H9 (cell line): ENCODE measurements around the gene AKR1B15. TPM values are rescaled to one million over a fixed set of nuclear protein-coding genes. Genes with fewer than 3 reads are reported as not detected.
"Not testable (repeated sequence)": the region's sequence is repeated elsewhere in the genome, so short reads cannot be mapped to it uniquely, and the experiment has no call there.

Experiments used
- DNase-seq: peaks from one replicate; pipeline ENCODE4 v3.0.0-alpha.2; 2017
- H2AFZ ChIP-seq: one replicate; pipeline ENCODE4 v1.6.1; 2013; ENCODE audit warnings: mild to moderate bottlenecking, low read length, control low read depth, moderate library complexity
- H2AK5ac ChIP-seq: 2 replicates; pipeline ENCODE4 v1.6.1; 2013; ENCODE audit warnings: low read length, control low read depth, mixed read lengths; ENCODE audit not compliant: insufficient read length
- H2BK120ac ChIP-seq: one replicate; pipeline ENCODE4 v1.6.1; 2013; ENCODE audit warnings: low read depth, mild to moderate bottlenecking, low read length, control low read depth, inconsistent platforms; ENCODE audit not compliant: poor library complexity, severe bottlenecking
- H2BK12ac ChIP-seq: 2 replicates; pipeline ENCODE4 v1.6.1; 2013; ENCODE audit warnings: low read length, control low read depth, mixed read lengths, low read depth; ENCODE audit not compliant: insufficient read length
- H2BK15ac ChIP-seq: 2 replicates; pipeline ENCODE4 v1.6.1; 2013; ENCODE audit warnings: low read depth, low read length, control low read depth
- H2BK20ac ChIP-seq: one replicate; pipeline ENCODE4 v1.6.1; 2013; ENCODE audit warnings: low read depth, mild to moderate bottlenecking, low read length, control low read depth, inconsistent platforms; ENCODE audit not compliant: poor library complexity, severe bottlenecking
- H2BK5ac ChIP-seq: 2 replicates; pipeline ENCODE4 v1.6.1; 2013; ENCODE audit warnings: low read length, control low read depth, mixed read lengths; ENCODE audit not compliant: insufficient read length
- H3K14ac ChIP-seq: 2 replicates; pipeline ENCODE4 v1.6.1; 2013; ENCODE audit warnings: low read length, control low read depth; ENCODE audit not compliant: insufficient read depth
- H3K18ac ChIP-seq: 2 replicates; pipeline ENCODE4 v1.6.1; 2013; ENCODE audit warnings: low read depth, mild to moderate bottlenecking, mixed read lengths, low read length, control low read depth; ENCODE audit not compliant: insufficient read length
- H3K23ac ChIP-seq: 2 replicates; pipeline ENCODE4 v1.6.1; 2013; ENCODE audit warnings: low read length, control low read depth, mixed read lengths, low read depth; ENCODE audit not compliant: insufficient read length
- H3K23me2 ChIP-seq: 2 replicates; pipeline ENCODE4 v1.6.1; 2013; ENCODE audit warnings: low read depth, mild to moderate bottlenecking, mixed read lengths, low read length, control low read depth; ENCODE audit not compliant: insufficient read length, poor library complexity, severe bottlenecking
- H3K27ac ChIP-seq: 2 replicates; pipeline ENCODE4 v1.5.1; 2013; ENCODE audit warnings: low read length, control low read depth, mixed read lengths, low read depth; ENCODE audit not compliant: insufficient read length
- H3K27me3 ChIP-seq: 2 replicates; pipeline ENCODE4 v1.6.1; 2013; ENCODE audit warnings: low read length, control low read depth, inconsistent platforms; ENCODE audit not compliant: insufficient read depth
- H3K4ac ChIP-seq: 2 replicates; pipeline ENCODE4 v1.6.1; 2013; ENCODE audit warnings: low read depth, mild to moderate bottlenecking, control low read depth, inconsistent platforms, low read length, moderate library complexity
- H3K4me1 ChIP-seq: 2 replicates; pipeline ENCODE4 v1.6.1; 2013; ENCODE audit warnings: low read length, control low read depth, inconsistent platforms; ENCODE audit not compliant: insufficient read depth
- H3K4me2 ChIP-seq: 2 replicates; pipeline ENCODE4 v1.6.1; 2013; ENCODE audit warnings: low read length, control low read depth, mixed read lengths; ENCODE audit not compliant: insufficient read length, insufficient read depth
- H3K56ac ChIP-seq: 2 replicates; pipeline ENCODE4 v1.6.1; 2013; ENCODE audit warnings: low read depth, mild to moderate bottlenecking, mixed read lengths, low read length, control low read depth; ENCODE audit not compliant: insufficient read length
- H3K79me1 ChIP-seq: 2 replicates; pipeline ENCODE4 v1.6.1; 2013; ENCODE audit warnings: low read depth, mild to moderate bottlenecking, moderate library complexity, low read length, control low read depth, inconsistent platforms; ENCODE audit not compliant: insufficient read depth, poor library complexity, severe bottlenecking
- H3K79me2 ChIP-seq: 2 replicates; pipeline ENCODE4 v1.6.1; 2013; ENCODE audit warnings: low read length, control low read depth, inconsistent platforms; ENCODE audit not compliant: insufficient read depth
- H3K9ac ChIP-seq: 2 replicates; pipeline ENCODE4 v1.6.1; 2013; ENCODE audit warnings: low read length, control low read depth, mixed read lengths; ENCODE audit not compliant: insufficient read length; ENCODE audit errors: extremely low read depth
- H3K9me3 ChIP-seq: one replicate; pipeline ENCODE4 v1.6.1; 2013; ENCODE audit warnings: low read depth, low read length, inconsistent platforms; ENCODE audit not compliant: control insufficient read depth
- H3T11ph ChIP-seq: one replicate; pipeline ENCODE4 v1.6.1; 2013; ENCODE audit warnings: mild to moderate bottlenecking, low read length, control low read depth, inconsistent platforms
- H4K20me1 ChIP-seq: one replicate; pipeline ENCODE4 v1.6.1; 2013; ENCODE audit not compliant: control insufficient read depth, insufficient read length, insufficient read depth
- H4K5ac ChIP-seq: 2 replicates; pipeline ENCODE4 v1.6.1; 2013; ENCODE audit warnings: low read depth, mild to moderate bottlenecking, mixed read lengths, low read length, control low read depth; ENCODE audit not compliant: insufficient read length
- H4K8ac ChIP-seq: replicated peaks from 2 replicates; pipeline ENCODE4 v1.6.1; 2013; ENCODE audit warnings: low read length, control low read depth, mixed read lengths, low read depth; ENCODE audit not compliant: insufficient read length
- H4K91ac ChIP-seq: 2 replicates; pipeline ENCODE4 v1.6.1; 2013; ENCODE audit warnings: low read depth, mild to moderate bottlenecking, moderate library complexity, mixed read lengths, low read length, control low read depth; ENCODE audit not compliant: insufficient read length
- H3K27ac Mint-ChIP-seq, 3 experiments: 2 replicates in 2 of 3; 3 replicates in 1 of 3; pipeline ENCODE4 v1.8.0; 2020 to 2021; ENCODE audit warnings: mixed read lengths in 3 of 3, mild to moderate bottlenecking in 1 of 3, moderate library complexity in 1 of 3
- H3K27me3 Mint-ChIP-seq: 2 replicates; pipeline ENCODE4 v1.8.0; 2021; ENCODE audit warnings: low read depth, mild to moderate bottlenecking, moderate library complexity, mixed read lengths
- H3K36me3 Mint-ChIP-seq, 3 experiments: 2 replicates in 2 of 3; 3 replicates in 1 of 3; pipeline ENCODE4 v1.8.0; 2020 to 2021; ENCODE audit warnings: low read depth in 3 of 3, mixed read lengths in 3 of 3; ENCODE audit not compliant: insufficient read depth in 1 of 3
- H3K4me1 Mint-ChIP-seq, 2 experiments: 2 replicates each; pipeline ENCODE4 v1.8.0; 2020; ENCODE audit warnings: mixed read lengths in 2 of 2
- H3K4me3 Mint-ChIP-seq, 2 experiments: 2 replicates in 1 of 2; 3 replicates in 1 of 2; pipeline ENCODE4 v1.8.0; 2020 to 2021; ENCODE audit warnings: mild to moderate bottlenecking in 2 of 2, mixed read lengths in 2 of 2, moderate library complexity in 1 of 2
- H3K9me3 Mint-ChIP-seq, 2 experiments: 2 replicates in 1 of 2; 3 replicates in 1 of 2; pipeline ENCODE4 v1.8.0; 2020; ENCODE audit warnings: mild to moderate bottlenecking in 2 of 2, mixed read lengths in 2 of 2, moderate library complexity in 1 of 2
- WGBS: extraction: QIAGEN DNeasy Blood & Tissue Kit; methylation state at CpG from one replicate; pipeline ENCODE4 v1.1.7; 2013; ENCODE audit warnings: missing lambda C conversion rate, low lambda C conversion rate, mixed read lengths; ENCODE audit not compliant: insufficient read length; ENCODE audit errors: extremely low coverage; 5-methylcytosine and 5-hydroxymethylcytosine counted together
- total RNA-seq: library from RNA; stranded (reverse); gene quantifications from 2 replicates; pipeline ENCODE4 v1.2.1, GENCODE V29; 2021
- TF ChIP-seq, protein P1 (sequence below): fragments of 200-600 bp; sonication (generic); conservative IDR thresholded peaks from 3 replicates; pipeline ENCODE4 v1.8.0; 2021; ENCODE audit warnings: antibody characterized with exemption, mild to moderate bottlenecking

The AKR1B15 gene
- total RNA-seq, 1 experiment from 2014 or later: not detected

DNA sequence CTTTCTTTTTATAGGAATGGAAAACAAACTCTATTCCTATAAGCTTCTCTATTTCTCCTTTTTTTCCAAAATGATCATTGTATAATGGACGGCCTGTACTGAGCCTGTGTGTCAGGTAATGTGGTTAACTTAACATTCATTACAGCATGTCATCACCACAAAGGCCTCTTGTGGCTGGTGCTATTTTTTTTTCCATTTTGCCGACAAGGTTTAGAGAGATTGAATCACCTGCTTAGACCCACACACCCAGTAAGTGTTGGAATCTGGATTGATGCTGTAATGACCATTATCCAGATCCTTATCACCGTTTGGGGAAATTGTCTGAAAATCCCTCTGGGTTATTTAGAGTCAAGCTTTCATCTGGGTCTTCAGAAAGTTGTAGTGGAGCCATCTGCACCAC is 18.5 kb downstream of the AKR1B15 start:
- no peak overlapping the region for H2BK5ac ChIP-seq
- no peak overlapping the region for H3K18ac ChIP-seq
- Mint-ChIP-seq H3K9me3 (peaks cover 25 to 60% of the 10 kb centered on the region in 2 experiments), H3K36me3 (peaks cover 7 to 19% (median 11%) of the 10 kb centered on the region in 3 experiments), H3K4me1 (no peaks in the 10 kb centered on the region), H3K27me3 (peaks cover 16% of the 10 kb centered on the region), H3K4me3 (no peak overlapping the region), H3K27ac (no peak overlapping the region)
- H4K5ac ChIP-seq: no peak overlapping the region
- no peak overlapping the region for H3K56ac ChIP-seq
- no peak overlapping the region for H2BK15ac ChIP-seq
- H3K4me1 ChIP-seq: no peaks in the 10 kb centered on the region
- no peaks in the 10 kb centered on the region for H3K79me1 ChIP-seq
- no peak for DNase-seq
- H3K23me2 ChIP-seq: no peaks in the 10 kb centered on the region
- no peak overlapping the region for H4K91ac ChIP-seq
- H2BK20ac ChIP-seq: no peak overlapping the region
- H3K4ac ChIP-seq: no peak overlapping the region
- H3K4me2 ChIP-seq: no peak overlapping the region
- WGBS: no CpG with 5 or more reads among the region's 3 CpGs
- no peak overlapping the region for H3K23ac ChIP-seq
- peaks cover 11% of the 10 kb centered on the region for H3K9me3 ChIP-seq
- H4K8ac ChIP-seq: no peak overlapping the region
- H3K27ac ChIP-seq: no peak overlapping the region
- no peak overlapping the region for H2AFZ ChIP-seq
- no peak overlapping the region for H3K14ac ChIP-seq
- H3K79me2 ChIP-seq: no peaks in the 10 kb centered on the region
- H4K20me1 ChIP-seq: no peaks in the 10 kb centered on the region
- no peak overlapping the region for H2BK12ac ChIP-seq
- no peak overlapping the region for H3K9ac ChIP-seq
- TF ChIP-seq, protein P1, sequence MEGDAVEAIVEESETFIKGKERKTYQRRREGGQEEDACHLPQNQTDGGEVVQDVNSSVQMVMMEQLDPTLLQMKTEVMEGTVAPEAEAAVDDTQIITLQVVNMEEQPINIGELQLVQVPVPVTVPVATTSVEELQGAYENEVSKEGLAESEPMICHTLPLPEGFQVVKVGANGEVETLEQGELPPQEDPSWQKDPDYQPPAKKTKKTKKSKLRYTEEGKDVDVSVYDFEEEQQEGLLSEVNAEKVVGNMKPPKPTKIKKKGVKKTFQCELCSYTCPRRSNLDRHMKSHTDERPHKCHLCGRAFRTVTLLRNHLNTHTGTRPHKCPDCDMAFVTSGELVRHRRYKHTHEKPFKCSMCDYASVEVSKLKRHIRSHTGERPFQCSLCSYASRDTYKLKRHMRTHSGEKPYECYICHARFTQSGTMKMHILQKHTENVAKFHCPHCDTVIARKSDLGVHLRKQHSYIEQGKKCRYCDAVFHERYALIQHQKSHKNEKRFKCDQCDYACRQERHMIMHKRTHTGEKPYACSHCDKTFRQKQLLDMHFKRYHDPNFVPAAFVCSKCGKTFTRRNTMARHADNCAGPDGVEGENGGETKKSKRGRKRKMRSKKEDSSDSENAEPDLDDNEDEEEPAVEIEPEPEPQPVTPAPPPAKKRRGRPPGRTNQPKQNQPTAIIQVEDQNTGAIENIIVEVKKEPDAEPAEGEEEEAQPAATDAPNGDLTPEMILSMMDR: no peak
- no peak overlapping the region for H2AK5ac ChIP-seq
- H3K27me3 ChIP-seq: no peaks in the 10 kb centered on the region
- H3T11ph ChIP-seq: no peak overlapping the region
- H2BK120ac ChIP-seq: no peak overlapping the region

DNA sequence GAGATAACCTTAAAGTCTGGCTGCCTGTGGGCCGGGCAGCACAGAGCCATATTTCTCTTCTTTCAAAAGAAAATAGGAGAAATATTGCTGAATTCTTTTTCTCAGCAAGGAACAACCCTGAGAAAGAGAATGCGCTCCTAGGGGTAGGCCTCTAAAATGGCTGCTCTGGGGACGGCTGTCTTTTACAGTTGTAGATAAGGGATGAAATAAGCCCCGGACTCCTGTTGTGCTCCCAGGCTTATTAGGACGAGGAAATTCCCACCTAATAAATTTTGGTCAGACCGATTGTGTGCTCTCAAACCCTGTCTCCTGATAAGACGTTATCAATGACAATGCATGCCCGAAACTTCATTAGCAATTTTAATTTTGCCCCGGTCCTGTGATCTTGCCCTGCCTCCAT is 21.1 kb downstream of the AKR1B15 start:
- H2BK5ac ChIP-seq, H2BK20ac ChIP-seq: not testable (repeated sequence)
- H3K9me3 Mint-ChIP-seq: peaks cover 25 to 49% of the 10 kb centered on the region in 2 experiments

More for the DNA sequence above, 21.1 kb downstream of the AKR1B15 start:
- H3K4me2 ChIP-seq, H3K27ac ChIP-seq, H2AK5ac ChIP-seq, H2BK15ac ChIP-seq, H3K56ac ChIP-seq, H3K23me2 ChIP-seq, H3K14ac ChIP-seq, H3K27me3 ChIP-seq, H3K9ac ChIP-seq, H3K4ac ChIP-seq, H3K79me1 ChIP-seq, H4K91ac ChIP-seq, H2AFZ ChIP-seq, DNase-seq, H3K79me2 ChIP-seq, H3K23ac ChIP-seq, H3K27ac Mint-ChIP-seq, H4K20me1 ChIP-seq, H2BK12ac ChIP-seq, H3T11ph ChIP-seq, H2BK120ac ChIP-seq, H4K8ac ChIP-seq, H3K4me1 ChIP-seq, H4K5ac ChIP-seq, H3K4me1 Mint-ChIP-seq, H3K4me3 Mint-ChIP-seq, H3K18ac ChIP-seq: not testable (repeated sequence)
- Mint-ChIP-seq H3K36me3 (peaks cover 7 to 19% (median 11%) of the 10 kb centered on the region in 3 experiments), H3K27me3 (peaks cover 16% of the 10 kb centered on the region)
- no CpG with 5 or more reads among the region's 9 CpGs for whole genome bisulfite sequencing
- H3K9me3 ChIP-seq: peaks cover 11% of the 10 kb centered on the region
